Measurements from ENCODE around the gene RIOK2.

- no peak for TF ChIP-seq CTCF (conservative IDR thresholded peaks at IDR 0.05 in 1 of 2, IDR thresholded peaks at IDR 0.05 in 1 of 2; ENCODE audit: low read depth in 1 of 2, low read length in 2 of 2)
- no peak for TF ChIP-seq EZH2 (IDR thresholded peaks at IDR 0.05; ENCODE audit: low read length, missing control alignments)
Measured at GRCh38 chr5:97193355-97193688, 10.3 kb upstream of the RIOK2 start.
